GM19372 (cell line): Measurements from ENCODE around the gene ZNF566.
"Not testable (repeated sequence)": the region's sequence is repeated elsewhere in the genome, so short reads cannot be mapped to it uniquely, and the experiment has no call there.

Experiments used
- ATAC-seq: cut with Tn5 transposase; IDR thresholded peaks from one replicate; pipeline ENCODE4 v1.9.1; 2021; ENCODE audit warnings: mild to moderate bottlenecking, low read depth, moderate library complexity; ENCODE audit not compliant: unreplicated experiment

ZNF566 gene

GRCh38 chr19:36489118-36489919, at the start of gene ZNF566:
TSS of gene ZNF566 (minus strand) at chr19:36489561. CDS start at chr19:36476557, 13,004 bp downstream.
- ATAC-seq = peak; percentile 86

GRCh38 chr19:36528921-36529518, 39.7 kb upstream of the ZNF566 start:
- peak; percentile 21 for ATAC-seq

GRCh38 chr19:36528194-36528920, 39.0 kb upstream of the ZNF566 start, which contains the start of gene ZNF260:
TSS of gene ZNF260 (minus strand) at chr19:36528271. CDS start at chr19:36515238, 13,033 bp downstream.
- ATAC-seq = peak; percentile 85

- ATAC-seq = no peak
Observed at GRCh38 chr19:36527873-36528193, 38.5 kb upstream of the ZNF566 start.

- ATAC-seq = no peak
Observed at GRCh38 chr19:36527341-36527740, 38.0 kb upstream of the ZNF566 start.

- no peak for ATAC-seq
Observed at GRCh38 chr19:36526581-36526980, 37.2 kb upstream of the ZNF566 start.

- ATAC-seq = no peak
Observed at GRCh38 chr19:36524617-36525016, 35.3 kb upstream of the ZNF566 start.

GRCh38 chr19:36514012-36514612, 24.8 kb upstream of the ZNF566 start:
- ATAC-seq = no peak

GRCh38 chr19:36508325-36508724, 19.0 kb upstream of the ZNF566 start:
- ATAC-seq = no peak

GRCh38 chr19:36501973-36502372, 12.6 kb upstream of the ZNF566 start:
- ATAC-seq = no peak

- no peak for ATAC-seq
Observed at GRCh38 chr19:36497001-36497400, 7.6 kb upstream of the ZNF566 start.

GRCh38 chr19:36492689-36493453, 3.5 kb upstream of the ZNF566 start:
- not testable (repeated sequence) for ATAC-seq

GRCh38 chr19:36490846-36491245, 1.5 kb upstream of the ZNF566 start:
- not testable (repeated sequence) for ATAC-seq

- peak; percentile 55 for ATAC-seq
Observed at GRCh38 chr19:36489920-36490415, 607 bp upstream of the ZNF566 start.

GRCh38 chr19:36488846-36489117, 579 bp downstream of the ZNF566 start:
- no peak for ATAC-seq

- ATAC-seq = no peak
Observed at GRCh38 chr19:36488118-36488845, 1.1 kb downstream of the ZNF566 start.

- no peak for ATAC-seq
Observed at GRCh38 chr19:36483653-36484052, 5.7 kb downstream of the ZNF566 start.

GRCh38 chr19:36482876-36483275, 6.5 kb downstream of the ZNF566 start:
- ATAC-seq = no peak

GRCh38 chr19:36460046-36460445, 29.3 kb downstream of the ZNF566 start:
- no peak for ATAC-seq

GRCh38 chr19:36456831-36457230, 32.5 kb downstream of the ZNF566 start:
- no peak for ATAC-seq
